Calu3 (cell line): Measurements from ENCODE around the gene SSBP2. TPM values are rescaled to one million over a fixed set of nuclear protein-coding genes. Genes with fewer than 3 reads are reported as not detected.

ENCODE experiments used
- BruUV-seq: library from RNA; stranded (reverse); fragments of 400-500 nt; replicated peaks from 2 replicates; lab custom pipeline; 2021; lab: Mats Ljungman, UMichigan
- CTCF ChIA-PET: fragments of 300-600 bp; sonication (Branson Sonifier 250); formaldehyde crosslinking; loops from one replicate; lab custom pipeline; 2022; ENCODE audit warnings: antibody characterized with exemption; lab: Charles Lee
- DNase-seq: peaks from one replicate; pipeline ENCODE4 v3.0.0; 2022
- H3K27ac Mint-ChIP-seq: one replicate; pipeline ENCODE4 v1.8.0; 2022; ENCODE audit warnings: mixed read lengths; ENCODE audit not compliant: unreplicated experiment
- H3K27me3 Mint-ChIP-seq: one replicate; pipeline ENCODE4 v1.8.0; 2022; ENCODE audit warnings: mixed read lengths; ENCODE audit not compliant: unreplicated experiment
- H3K36me3 Mint-ChIP-seq: one replicate; pipeline ENCODE4 v1.8.0; 2022; ENCODE audit warnings: mild to moderate bottlenecking, moderate library complexity, mixed read lengths; ENCODE audit not compliant: insufficient read depth, unreplicated experiment
- H3K4me1 Mint-ChIP-seq: one replicate; pipeline ENCODE4 v1.8.0; 2022; ENCODE audit warnings: mild to moderate bottlenecking, low read depth, mixed read lengths; ENCODE audit not compliant: unreplicated experiment
- H3K4me3 Mint-ChIP-seq: one replicate; pipeline ENCODE4 v1.8.0; 2022; ENCODE audit warnings: mild to moderate bottlenecking, low read depth, moderate library complexity, mixed read lengths; ENCODE audit not compliant: unreplicated experiment
- H3K9me3 Mint-ChIP-seq: one replicate; pipeline ENCODE4 v1.8.0; 2022; ENCODE audit warnings: low read depth, mixed read lengths; ENCODE audit not compliant: unreplicated experiment
- CTCF ChIP-seq: fragments of 200-600 bp; IDR thresholded peaks from one replicate; pipeline ENCODE4 v1.8.0; 2022; ENCODE audit warnings: antibody characterized with exemption; ENCODE audit not compliant: unreplicated experiment
- intact Hi-C: fragments of 100-400 bp; cut with micrococcal nuclease; formaldehyde crosslinking; loops from one replicate; pipeline ENCODE4 v1.10.0; 2022; ENCODE audit not compliant: unreplicated experiment
- total RNA-seq: library from RNA; stranded (reverse); gene quantifications from 2 replicates; pipeline ENCODE4 v1.2.3, GENCODE V29; 2022

The SSBP2 gene
- total RNA-seq, 1 experiment from 2014 or later = 18.9 TPM

GRCh38 chr5:81397176-81397575, 353.7 kb downstream of the SSBP2 start:
- no peaks in the 10 kb centered on the region for H3K27me3 Mint-ChIP-seq
- BruUV-seq = no TSS peak
- no peak for TF ChIP-seq CTCF
- peaks cover 13% of the 10 kb centered on the region for H3K36me3 Mint-ChIP-seq
- no peaks in the 10 kb centered on the region for H3K9me3 Mint-ChIP-seq
- H3K4me1 Mint-ChIP-seq = peaks cover 5% of the 10 kb centered on the region
- no peak for DNase-seq
- intact Hi-C loops = loop anchor here (10.0 kb wide), 1 partner anchor 92 kb away; the partner anchor contains the start of gene ZCCHC9
- CTCF ChIA-PET = interaction anchor here (0.6 kb wide), 2 partner anchors 12 to 58 kb away, joined by 3 read pairs; no protein-coding TSS in a partner anchor
- H3K4me3 Mint-ChIP-seq = no peak overlapping the region
- no peak overlapping the region for H3K27ac Mint-ChIP-seq

DNA sequence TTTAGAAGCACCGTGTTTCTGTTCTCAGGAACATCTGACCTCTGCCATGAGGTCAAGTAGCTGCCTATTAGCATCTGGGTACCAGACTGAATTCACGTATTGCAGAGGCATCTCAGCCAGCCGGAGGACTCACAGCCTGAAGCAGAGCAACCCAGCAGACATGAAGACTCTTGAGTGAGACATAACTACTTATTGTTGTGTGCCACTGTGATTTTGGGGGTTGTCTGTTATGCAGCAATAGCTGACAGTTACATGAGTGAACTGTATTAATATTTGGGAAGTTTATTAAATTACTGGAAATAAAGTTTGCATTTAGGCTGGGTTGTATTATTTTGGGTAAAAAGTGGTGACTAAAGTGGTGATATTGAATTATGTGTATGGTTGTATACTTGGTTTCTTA, 355.6 kb downstream of the SSBP2 start:
- no peak overlapping the region for H3K27ac Mint-ChIP-seq
- H3K27me3 Mint-ChIP-seq = no peaks in the 10 kb centered on the region
- intact Hi-C loops = loop anchor here (10.0 kb wide), 1 partner anchor 90 kb away; the partner anchor contains the start of gene ZCCHC9
- no peak overlapping the region for H3K4me3 Mint-ChIP-seq
- H3K9me3 Mint-ChIP-seq = no peaks in the 10 kb centered on the region
- DNase-seq = no peak
- CTCF ChIA-PET = interaction anchor here (0.6 to 1.8 kb wide), 3 partner anchors 10 to 771 kb away, joined by 3 to 5 read pairs (median 3); no protein-coding TSS in a partner anchor
- BruUV-seq = no TSS peak
- no peaks in the 10 kb centered on the region for H3K4me1 Mint-ChIP-seq
- H3K36me3 Mint-ChIP-seq = peaks cover 13% of the 10 kb centered on the region
- no peak for TF ChIP-seq CTCF

GRCh38 chr5:81393783-81394718, 356.8 kb downstream of the SSBP2 start, which contains the start of gene ACOT12:
ACOT12 (minus strand) TSS chr5:81394134; CDS start chr5:81394114, 20 bp downstream.
- Mint-ChIP-seq H3K9me3 (no peaks in the 10 kb centered on the region), H3K4me3 (peak within 1 kb of the TSS; percentile 74), H3K27me3 (no peaks in the 10 kb centered on the region), H3K36me3 (peaks cover 13% of the 10 kb centered on the region), H3K27ac (no peak within 1 kb of the TSS), H3K4me1 (no peaks in the 10 kb centered on the region)
- BruUV-seq = no TSS peak
- TF ChIP-seq CTCF = no peak
- CTCF ChIA-PET = interaction anchor here (0.5 to 1.8 kb wide), 4 partner anchors 92 to 772 kb away, joined by 3 to 5 read pairs (median 4); partner anchors contain the start of gene ZCCHC9
- DNase-seq = peak; percentile 31
- intact Hi-C loops = loop anchor here (10.0 kb wide), 1 partner anchor 89 kb away; the partner anchor contains the start of gene ZCCHC9

DNA sequence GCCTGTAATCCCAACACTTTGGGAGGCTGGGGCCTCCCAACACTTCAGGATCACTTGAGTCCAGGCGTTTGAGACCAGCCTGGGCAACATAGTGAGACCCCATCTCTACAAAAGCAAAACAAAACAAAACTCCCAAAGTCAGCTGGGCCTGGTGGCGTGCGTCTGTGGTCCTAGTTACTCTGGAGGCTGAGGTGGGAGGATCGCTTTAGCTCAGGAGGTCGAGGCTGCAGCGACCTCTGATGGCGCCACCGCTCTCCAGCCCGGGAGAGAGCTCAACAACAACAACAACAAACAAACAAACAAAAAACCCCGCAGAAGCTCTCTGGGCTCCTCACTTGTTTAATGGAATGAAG, 357.5 kb downstream of the SSBP2 start:
- TF ChIP-seq CTCF = no peak
- CTCF ChIA-PET = interaction anchor here (1.3 to 1.8 kb wide), 2 partner anchors 92 to 772 kb away, joined by 3 to 5 read pairs; partner anchors contain the start of gene ZCCHC9
- H3K27ac Mint-ChIP-seq = no peak overlapping the region
- H3K27me3 Mint-ChIP-seq = no peaks in the 10 kb centered on the region
- peaks cover 13% of the 10 kb centered on the region for H3K36me3 Mint-ChIP-seq
- no peak for DNase-seq
- no TSS peak for BruUV-seq
- peak overlapping the region; percentile 74 for H3K4me3 Mint-ChIP-seq
- H3K9me3 Mint-ChIP-seq = no peaks in the 10 kb centered on the region
- intact Hi-C loops = loop anchor here (10.0 kb wide), 1 partner anchor 89 kb away; the partner anchor contains the start of gene ZCCHC9
- H3K4me1 Mint-ChIP-seq = no peaks in the 10 kb centered on the region
